ENCODE results near the gene TRDMT1.

GRCh38 chr10:17141504-17142229 lies 59.8 kb downstream of the TRDMT1 start:
- TF ChIP-seq CTCF (IDR thresholded peaks at IDR 0.05) (no peak), POLR2A (IDR thresholded peaks at IDR 0.05) (no peak)
